Fibroblast of skin of abdomen (primary cell): ENCODE data around the gene PGAP2. TPM values are rescaled to one million over a fixed set of nuclear protein-coding genes. Genes with fewer than 3 reads are reported as not detected.
"Not testable (repeated sequence)": the region's sequence is repeated elsewhere in the genome, so short reads cannot be mapped to it uniquely, and the experiment has no call there.

Experiments
- DNase-seq: peaks from one replicate; pipeline ENCODE4 v3.0.0-alpha.2; 2013
- polyA plus RNA-seq, 2 experiments: library from polyadenylated mRNA; unstranded; fragments of 120-200 nt; gene quantifications; one replicate each; pipeline ENCODE4 v1.2.1, GENCODE V29; 2013; ENCODE audit not compliant: insufficient read length in 2 of 2

PGAP2 gene
- polyA plus RNA-seq (2013, experiment 1 of 2; ENCODE audit: insufficient read length): 20.9 TPM
- polyA plus RNA-seq (2013, experiment 2 of 2; ENCODE audit: insufficient read length): 24.1 TPM

- peak; percentile 38 for DNase-seq
Observed at GRCh38 chr11:3807909-3808860, at the start of gene PGAP2. Gene PGAP2, plus strand, starts transcription at chr11:3808560. Its CDS starts 2,700 bp downstream, at chr11:3811260.

GRCh38 chr11:3764266-3764665 lies 44.1 kb upstream of the PGAP2 start:
- no peak for DNase-seq

GRCh38 chr11:3766836-3767235 lies 41.5 kb upstream of the PGAP2 start:
- not testable (repeated sequence) for DNase-seq

- DNase-seq: no peak
Observed at GRCh38 chr11:3767536-3767935, 40.8 kb upstream of the PGAP2 start.

- no peak for DNase-seq
Observed at GRCh38 chr11:3773180-3773579, 35.2 kb upstream of the PGAP2 start.

GRCh38 chr11:3775736-3776406 lies 32.5 kb upstream of the PGAP2 start:
- peak; percentile 11 for DNase-seq

- peak; percentile 36 for DNase-seq
Observed at GRCh38 chr11:3781423-3781822, 26.9 kb upstream of the PGAP2 start.

- no peak for DNase-seq
Observed at GRCh38 chr11:3782963-3783362, 25.4 kb upstream of the PGAP2 start.

- no peak for DNase-seq
Observed at GRCh38 chr11:3783611-3784010, 24.7 kb upstream of the PGAP2 start.

- no peak for DNase-seq
Observed at GRCh38 chr11:3786781-3787428, 21.5 kb upstream of the PGAP2 start.

- not testable (repeated sequence) for DNase-seq
Observed at GRCh38 chr11:3794387-3794786, 14.0 kb upstream of the PGAP2 start.

GRCh38 chr11:3795131-3796001 lies 13.0 kb upstream of the PGAP2 start:
- no peak for DNase-seq

- DNase-seq: no peak
Observed at GRCh38 chr11:3796002-3796311, 12.4 kb upstream of the PGAP2 start.

- no peak for DNase-seq
Observed at GRCh38 chr11:3796346-3796745, 12.0 kb upstream of the PGAP2 start.

- no peak for DNase-seq
Observed at GRCh38 chr11:3796801-3797328, 11.5 kb upstream of the PGAP2 start.

- DNase-seq: peak; percentile 100
Observed at GRCh38 chr11:3797329-3798090, 10.8 kb upstream of the PGAP2 start, which contains the start of gene NUP98. Gene NUP98, minus strand, starts transcription at chr11:3797554. Its CDS starts 15,437 bp downstream, at chr11:3782117.

- DNase-seq: no peak
Observed at GRCh38 chr11:3799143-3799542, 9.2 kb upstream of the PGAP2 start.

- DNase-seq: no peak
Observed at GRCh38 chr11:3799873-3800272, 8.5 kb upstream of the PGAP2 start.

GRCh38 chr11:3802011-3802790 lies 6.2 kb upstream of the PGAP2 start:
- DNase-seq: peak; percentile 54
